Subcutaneous abdominal adipose tissue (tissue), 5 donors: Measurements from ENCODE around the gene BIK.

Source experiments
- H3K27ac ChIP-seq: one replicate; pipeline ENCODE4 v1.7.0; 2013; ENCODE audit warnings: low read depth, mild to moderate bottlenecking, inconsistent platforms, low read length, moderate library complexity
- H3K27me3 ChIP-seq, 5 donors: one replicate each; pipeline ENCODE4 v1.7.0; 2013; ENCODE audit warnings: low read length in 5 of 5, inconsistent platforms in 1 of 5; ENCODE audit not compliant: control insufficient read depth in 5 of 5, insufficient read depth in 4 of 5
- H3K36me3 ChIP-seq, 5 donors: one replicate each; pipeline ENCODE4 v1.7.0; 2013; ENCODE audit warnings: low read length in 5 of 5; ENCODE audit not compliant: control insufficient read depth in 5 of 5, insufficient read depth in 5 of 5
- H3K4me1 ChIP-seq, 5 donors: one replicate each; pipeline ENCODE4 v1.7.0; 2013; ENCODE audit warnings: low read length in 5 of 5, mild to moderate bottlenecking in 3 of 5, moderate library complexity in 1 of 5; ENCODE audit not compliant: control insufficient read depth in 5 of 5, insufficient read depth in 5 of 5
- H3K4me3 ChIP-seq, 5 donors: one replicate each; pipeline ENCODE4 v1.7.0; 2013; ENCODE audit warnings: low read length in 5 of 5, low read depth in 1 of 5
- H3K9ac ChIP-seq, 5 donors: one replicate each; pipeline ENCODE4 v1.7.0; 2013; ENCODE audit warnings: low read length in 5 of 5, mild to moderate bottlenecking in 4 of 5, moderate library complexity in 3 of 5
- H3K9me3 ChIP-seq, 5 donors: one replicate each; pipeline ENCODE4 v1.7.0; 2013; ENCODE audit warnings: low read length in 5 of 5; ENCODE audit not compliant: control insufficient read depth in 5 of 5
- donor health status: healthy.
- donor health status: healthy.
- donor health status: healthy.
- donor health status: healthy.
- donor health status: healthy.

Gene BIK

DNA sequence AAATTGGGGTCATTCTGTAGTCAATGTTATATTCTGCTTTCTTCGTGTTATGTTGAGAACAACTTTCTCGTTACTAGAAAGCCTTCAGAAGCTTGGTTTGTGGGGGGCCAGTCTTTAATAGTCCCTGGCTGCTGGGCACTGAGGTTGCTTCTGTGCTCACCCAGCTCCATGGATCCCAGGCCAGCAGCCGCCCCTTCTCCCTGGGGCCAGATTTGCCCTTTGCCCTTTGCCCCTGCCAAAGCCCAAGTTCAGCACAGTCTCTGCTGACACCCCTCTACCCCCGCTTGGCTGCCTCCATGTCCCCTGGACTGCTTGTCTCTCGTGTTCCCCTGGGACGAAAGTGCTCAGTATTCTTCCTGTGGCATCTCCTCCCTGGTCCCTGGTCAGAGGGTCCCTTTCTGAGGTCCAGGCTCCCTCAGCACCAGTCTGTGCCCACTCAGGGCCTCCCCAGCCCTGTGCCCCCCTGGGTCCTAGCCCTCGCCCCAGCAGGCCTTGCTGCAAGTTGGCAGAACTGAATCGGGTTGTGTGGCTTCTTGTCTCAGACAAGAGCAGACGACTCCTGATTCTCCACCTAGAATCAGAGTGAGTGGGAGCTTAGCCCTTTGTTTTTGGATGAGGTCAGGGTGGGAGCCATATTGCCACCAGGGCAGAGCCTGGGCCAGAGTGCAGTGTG is 47.5 kb downstream of the BIK start:
- peaks cover 0 to 37% (median 14%) of the 10 kb centered on the region in 5 donors for H3K36me3 ChIP-seq
- no peaks in the 10 kb centered on the region for H3K27me3 ChIP-seq
- peaks cover 2 to 70% (median 46%) of the 10 kb centered on the region in 5 donors for H3K4me1 ChIP-seq
- no peaks in the 10 kb centered on the region for H3K9me3 ChIP-seq
- H3K9ac ChIP-seq: peak overlapping the region in 3 of 5 donors; percentile 26 to 56 (median 35)
- H3K4me3 ChIP-seq: no peak overlapping the region
- H3K27ac ChIP-seq: peak overlapping the region; percentile 78

DNA sequence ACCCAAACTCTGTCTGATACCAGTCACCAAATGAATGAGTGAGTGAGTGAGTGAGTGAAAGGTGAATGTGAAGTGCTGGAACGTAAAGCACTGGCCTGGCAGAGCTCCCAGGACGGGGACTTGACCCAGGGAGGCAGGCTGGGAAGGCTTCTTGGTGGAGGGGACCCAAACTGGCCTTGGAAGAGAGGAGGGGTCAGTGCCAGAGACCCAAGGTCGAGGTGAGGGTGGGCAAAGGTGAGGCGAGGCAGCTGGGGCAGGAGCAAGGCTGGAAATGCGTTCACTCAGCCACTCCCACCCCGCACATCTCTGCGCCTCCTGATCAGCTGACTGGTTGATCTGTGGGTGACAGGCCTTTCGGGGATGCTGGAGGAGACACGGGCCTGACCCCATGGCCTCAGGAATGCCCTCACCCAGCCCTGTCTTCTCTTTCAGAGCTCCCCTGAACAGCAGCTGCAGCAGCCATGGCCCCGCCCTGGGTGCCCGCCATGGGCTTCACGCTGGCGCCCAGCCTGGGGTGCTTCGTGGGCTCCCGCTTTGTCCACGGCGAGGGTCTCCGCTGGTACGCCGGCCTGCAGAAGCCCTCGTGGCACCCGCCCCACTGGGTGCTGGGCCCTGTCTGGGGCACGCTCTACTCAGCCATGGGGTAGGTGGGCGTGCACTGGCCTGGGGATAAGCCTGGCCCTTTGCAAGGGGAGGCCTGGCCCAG is 48.4 kb downstream of the BIK start:
- peak overlapping the region; percentile 78 for H3K27ac ChIP-seq
- H3K4me3 ChIP-seq: no peak overlapping the region
- H3K27me3 ChIP-seq: no peaks in the 10 kb centered on the region
- H3K9me3 ChIP-seq: no peaks in the 10 kb centered on the region
- peaks cover 0 to 39% (median 15%) of the 10 kb centered on the region in 5 donors for H3K36me3 ChIP-seq
- peaks cover 2 to 76% (median 50%) of the 10 kb centered on the region in 5 donors for H3K4me1 ChIP-seq
- peak overlapping the region in 2 of 5 donors; percentile 2 to 35 for H3K9ac ChIP-seq

DNA sequence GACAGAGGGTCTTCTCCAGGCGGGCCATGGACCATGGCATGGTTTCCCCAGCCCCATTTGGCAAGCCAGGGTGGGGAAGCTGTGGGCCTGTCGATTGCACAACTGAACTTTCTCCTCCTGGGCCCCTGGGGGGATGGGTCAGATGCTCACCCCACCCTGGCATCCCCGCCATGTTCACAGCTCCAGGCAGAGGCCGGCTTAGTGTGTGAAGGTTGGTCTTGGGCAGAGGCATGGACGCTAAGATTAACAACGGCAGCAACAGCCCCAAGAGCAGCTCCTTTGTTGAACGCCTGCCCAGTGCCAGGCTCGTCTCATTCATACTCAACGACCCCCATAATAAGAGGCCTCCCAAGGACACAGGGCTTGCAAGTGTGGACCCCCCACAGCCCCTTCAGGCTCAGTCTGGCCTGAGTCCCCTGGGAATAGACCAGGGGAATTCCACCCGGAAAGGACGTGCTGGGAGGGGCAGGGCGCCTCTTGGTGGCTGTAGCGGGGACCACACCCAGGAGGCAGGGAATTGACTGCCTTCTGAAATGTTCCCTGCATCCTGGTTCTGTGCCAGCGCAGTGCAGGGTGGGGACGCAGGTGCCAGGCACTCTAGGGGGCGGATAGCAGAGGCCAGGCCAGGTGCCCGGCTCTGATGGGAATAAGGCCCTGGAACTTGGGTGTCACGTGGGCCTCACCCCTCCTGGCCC is 49.1 kb downstream of the BIK start:
- Histone ChIP-seq H3K9me3 (no peaks in the 10 kb centered on the region), H3K36me3 (peaks cover 0 to 39% (median 15%) of the 10 kb centered on the region in 5 donors), H3K4me1 (peaks cover 2 to 76% (median 52%) of the 10 kb centered on the region in 5 donors), H3K27me3 (no peaks in the 10 kb centered on the region), H3K4me3 (no peak overlapping the region), H3K9ac (no peak overlapping the region), H3K27ac (peak overlapping the region; percentile 78)

DNA sequence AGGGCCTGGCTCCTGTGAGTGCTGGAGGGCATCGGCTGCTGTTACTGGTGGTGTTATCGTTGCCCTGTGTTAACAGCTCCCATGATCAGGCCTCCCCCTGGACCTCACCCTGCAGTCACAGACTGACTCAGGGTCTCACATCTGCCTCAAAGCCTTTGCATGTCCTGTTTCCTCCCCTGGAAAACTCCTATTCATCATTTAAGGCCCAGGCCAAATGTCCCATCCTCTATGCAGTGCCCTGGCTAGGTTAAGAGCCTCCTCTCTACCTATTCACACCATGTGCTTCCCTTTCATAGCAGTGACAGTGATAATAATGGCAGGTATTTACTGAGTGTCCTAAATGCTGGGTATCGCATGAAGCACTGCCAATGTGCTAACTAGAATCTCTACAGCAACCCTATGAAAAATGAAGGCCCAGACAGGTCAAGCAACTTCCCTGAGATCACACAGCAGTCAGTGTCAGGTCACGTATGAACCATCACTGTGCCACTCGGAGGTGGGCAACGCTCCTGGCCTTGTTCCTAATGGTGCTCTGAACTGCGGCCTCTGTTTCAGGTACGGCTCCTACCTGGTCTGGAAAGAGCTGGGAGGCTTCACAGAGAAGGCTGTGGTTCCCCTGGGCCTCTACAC is 50.1 kb downstream of the BIK start:
- H3K4me1 ChIP-seq: peaks cover 2 to 69% (median 52%) of the 10 kb centered on the region in 5 donors
- no peak overlapping the region for H3K9ac ChIP-seq
- H3K4me3 ChIP-seq: no peak overlapping the region
- peaks cover 0 to 38% (median 15%) of the 10 kb centered on the region in 5 donors for H3K36me3 ChIP-seq
- H3K27me3 ChIP-seq: no peaks in the 10 kb centered on the region
- peak overlapping the region; percentile 78 for H3K27ac ChIP-seq
- no peaks in the 10 kb centered on the region for H3K9me3 ChIP-seq

DNA sequence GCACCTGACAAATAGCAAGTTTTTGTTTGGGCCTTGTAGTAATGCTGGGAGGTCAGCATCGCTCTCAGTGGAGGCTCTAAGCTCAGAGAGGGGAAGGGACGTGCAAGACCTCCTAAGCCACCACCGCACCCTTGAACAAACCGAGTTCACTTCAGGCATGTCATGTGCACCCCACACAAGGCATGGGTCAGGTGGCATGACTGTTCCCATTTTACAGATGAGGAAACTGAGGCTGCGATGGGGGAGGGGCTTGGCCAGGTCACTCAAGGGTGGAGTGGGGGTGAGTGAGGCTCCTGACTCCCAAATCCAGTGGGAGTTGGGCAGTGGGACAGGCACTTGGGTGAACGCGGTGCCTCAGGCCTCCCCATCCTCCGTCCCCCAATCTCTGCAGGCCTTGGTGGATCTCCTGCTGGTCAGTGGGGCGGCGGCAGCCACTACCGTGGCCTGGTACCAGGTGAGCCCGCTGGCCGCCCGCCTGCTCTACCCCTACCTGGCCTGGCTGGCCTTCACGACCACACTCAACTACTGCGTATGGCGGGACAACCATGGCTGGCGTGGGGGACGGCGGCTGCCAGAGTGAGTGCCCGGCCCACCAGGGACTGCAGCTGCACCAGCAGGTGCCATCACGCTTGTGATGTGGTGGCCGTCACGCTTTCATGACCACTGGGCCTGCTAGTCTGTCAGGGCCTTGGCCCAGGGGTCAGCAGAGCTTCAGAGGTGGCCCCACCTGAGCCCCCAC is 52.0 kb downstream of the BIK start:
- no peaks in the 10 kb centered on the region for H3K9me3 ChIP-seq
- no peak overlapping the region for H3K27ac ChIP-seq
- no peak overlapping the region for H3K4me3 ChIP-seq
- H3K27me3 ChIP-seq: no peaks in the 10 kb centered on the region
- H3K36me3 ChIP-seq: peaks cover 0 to 49% (median 20%) of the 10 kb centered on the region in 5 donors
- H3K9ac ChIP-seq: no peak overlapping the region
- peaks cover 2 to 53% (median 48%) of the 10 kb centered on the region in 5 donors for H3K4me1 ChIP-seq

DNA sequence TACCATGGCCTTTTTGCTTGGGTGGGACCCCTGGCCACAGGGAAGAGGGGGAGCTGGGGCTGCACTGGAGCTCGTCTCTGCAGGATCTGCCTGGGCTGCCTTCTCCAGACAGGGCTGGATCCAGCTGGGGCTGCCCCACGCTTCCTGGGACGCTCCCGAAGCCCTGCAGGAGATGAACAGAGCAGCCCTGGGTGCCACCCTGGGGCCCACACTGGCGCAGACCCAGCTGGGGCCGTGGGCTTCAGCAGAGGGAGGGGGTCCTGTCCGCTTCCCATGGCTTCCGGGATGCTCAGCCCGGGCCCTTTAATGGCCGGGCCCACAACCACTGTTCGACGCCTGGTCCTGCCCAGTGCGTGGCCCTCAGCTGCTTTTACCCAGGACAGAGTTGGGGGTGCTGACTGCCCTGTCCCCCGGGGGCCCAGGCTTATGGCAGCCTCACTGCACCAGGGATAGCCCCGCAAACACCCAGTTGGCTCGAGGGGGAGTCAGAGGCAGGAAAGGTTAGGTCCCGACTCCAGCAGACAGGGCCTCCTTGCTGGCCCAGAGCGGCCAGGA is 52.8 kb downstream of the BIK start:
- H3K9me3 ChIP-seq: no peaks in the 10 kb centered on the region
- H3K27me3 ChIP-seq: no peaks in the 10 kb centered on the region
- H3K27ac ChIP-seq: no peak overlapping the region
- H3K4me3 ChIP-seq: no peak overlapping the region
- H3K9ac ChIP-seq: peak overlapping the region in 1 of 5 donors; percentile 38
- H3K36me3 ChIP-seq: peaks cover 0 to 57% (median 26%) of the 10 kb centered on the region in 5 donors
- peaks cover 0 to 45% (median 41%) of the 10 kb centered on the region in 5 donors for H3K4me1 ChIP-seq

DNA sequence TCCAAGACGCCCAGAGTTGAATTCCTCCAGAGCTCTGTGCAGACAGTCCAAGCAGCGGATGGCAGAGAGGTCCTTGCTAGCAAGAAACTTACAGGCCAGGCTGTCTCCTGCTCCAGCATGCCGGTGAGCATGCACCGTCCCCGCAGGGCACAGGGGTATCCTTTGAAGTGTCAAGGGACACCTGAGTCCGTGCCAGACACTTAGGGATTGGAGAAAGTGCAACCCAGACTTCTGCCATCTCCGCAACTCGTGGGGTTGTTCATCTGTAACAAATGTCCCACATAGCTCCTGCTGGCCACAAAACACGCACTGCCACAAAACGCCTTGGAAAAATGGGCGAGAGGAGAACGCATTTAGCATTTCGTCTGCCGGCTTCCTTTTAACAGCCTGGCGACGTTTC is 54.1 kb downstream of the BIK start:
- no peak overlapping the region for H3K9ac ChIP-seq
- no peak overlapping the region for H3K4me3 ChIP-seq
- no peaks in the 10 kb centered on the region for H3K9me3 ChIP-seq
- no peaks in the 10 kb centered on the region for H3K27me3 ChIP-seq
- peaks cover 0 to 62% (median 28%) of the 10 kb centered on the region in 5 donors for H3K36me3 ChIP-seq
- H3K27ac ChIP-seq: no peak overlapping the region
- peaks cover 0 to 32% (median 27%) of the 10 kb centered on the region in 5 donors for H3K4me1 ChIP-seq

DNA sequence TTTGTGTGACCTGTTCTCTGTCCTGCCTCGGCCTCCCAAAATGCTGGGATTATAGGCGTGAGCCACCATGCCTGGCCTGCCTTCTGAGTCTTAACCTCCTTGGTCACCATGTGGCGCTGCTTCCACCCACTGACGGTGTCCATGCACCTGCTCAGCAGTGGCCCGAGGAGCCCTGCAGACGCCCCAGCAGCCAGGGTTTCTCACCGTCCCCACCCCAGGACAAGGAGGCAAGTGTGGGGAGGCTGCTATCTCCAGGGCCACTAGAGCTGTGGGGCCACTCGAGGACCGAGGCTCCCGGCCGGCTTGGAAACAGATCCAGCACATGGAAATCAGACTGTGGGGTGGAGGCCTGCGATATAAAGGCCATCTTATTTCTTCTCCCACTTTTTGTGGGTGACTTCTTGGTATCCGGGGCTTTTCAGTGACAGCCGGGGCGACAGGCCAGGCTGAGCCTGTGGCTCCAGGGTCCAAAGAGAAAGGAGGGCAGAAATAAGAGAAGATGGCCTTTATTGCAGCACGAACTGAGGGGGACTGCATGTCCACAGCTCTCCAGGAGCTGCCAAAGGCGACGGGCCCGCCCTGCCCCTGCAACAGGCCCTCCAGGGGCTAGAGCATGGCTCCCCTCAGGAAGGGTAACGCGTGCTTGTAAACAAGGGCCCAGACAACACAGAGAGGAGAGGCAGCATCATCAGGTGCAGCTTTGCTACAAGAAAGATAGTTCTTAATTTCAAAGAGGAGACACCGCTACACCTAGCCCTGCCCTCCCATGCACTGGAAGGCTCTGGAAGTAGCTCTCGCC is 55.8 kb downstream of the BIK start:
- H3K36me3 ChIP-seq: peaks cover 0 to 63% (median 36%) of the 10 kb centered on the region in 5 donors
- H3K27ac ChIP-seq: no peak overlapping the region

More for the DNA sequence above, 55.8 kb downstream of the BIK start:
- Histone ChIP-seq H3K27me3 (no peaks in the 10 kb centered on the region), H3K4me1 (peaks cover 2 to 29% (median 26%) of the 10 kb centered on the region in 5 donors), H3K4me3 (no peak overlapping the region), H3K9me3 (no peaks in the 10 kb centered on the region), H3K9ac (no peak overlapping the region)
